GM19395 (cell line): ENCODE data around the gene DCT.

Experiments
- ATAC-seq: cut with Tn5 transposase; IDR thresholded peaks from one replicate; pipeline ENCODE4 v1.9.1; 2021; ENCODE audit warnings: mild to moderate bottlenecking, moderate library complexity; ENCODE audit not compliant: unreplicated experiment

Gene DCT

GRCh38 chr13:94400874-94401273 lies 78.6 kb downstream of the DCT start:
- ATAC-seq = no peak

- ATAC-seq = no peak
These were observed 79.7 kb downstream of the DCT start for GRCh38 chr13:94399812-94400211.

GRCh38 chr13:94395860-94396259 lies 83.6 kb downstream of the DCT start:
- no peak for ATAC-seq

- no peak for ATAC-seq
These were observed 84.8 kb downstream of the DCT start for GRCh38 chr13:94394723-94395122.

GRCh38 chr13:94390881-94391280 lies 88.6 kb downstream of the DCT start:
- no peak for ATAC-seq

GRCh38 chr13:94389604-94390351 lies 89.7 kb downstream of the DCT start:
- ATAC-seq = no peak

- ATAC-seq = no peak
These were observed 92.4 kb downstream of the DCT start for GRCh38 chr13:94387047-94387446.
